SKM-1 (cell line): ENCODE results near the gene IFI27L1.

ENCODE experiments used
- DNase-seq: peaks from one replicate; lab custom pipeline; 2025; ENCODE audit not compliant: unreplicated experiment; lab: John Stamatoyannopoulos, UW

IFI27L1 gene

DNA sequence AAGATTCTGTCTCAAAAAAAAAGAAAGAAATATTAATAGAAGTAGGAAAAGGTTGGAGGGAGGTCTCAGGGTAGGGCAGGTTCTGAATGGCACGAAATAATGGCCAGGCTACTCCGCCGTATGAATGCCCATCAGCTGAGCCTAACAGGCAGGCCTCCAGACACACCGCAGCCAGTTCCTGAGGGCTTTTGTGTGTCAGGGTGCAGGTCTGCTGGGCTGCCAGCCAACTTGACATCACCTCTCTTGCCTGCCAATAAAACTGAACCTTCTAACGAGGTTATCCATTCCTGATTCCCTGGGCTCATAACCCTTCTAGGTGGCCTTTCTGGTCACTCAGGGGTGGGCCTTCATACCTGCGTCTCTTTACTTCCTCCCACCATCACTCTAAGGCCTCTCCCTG is 32.4 kb downstream of the IFI27L1 start:
- no peak for DNase-seq

DNA sequence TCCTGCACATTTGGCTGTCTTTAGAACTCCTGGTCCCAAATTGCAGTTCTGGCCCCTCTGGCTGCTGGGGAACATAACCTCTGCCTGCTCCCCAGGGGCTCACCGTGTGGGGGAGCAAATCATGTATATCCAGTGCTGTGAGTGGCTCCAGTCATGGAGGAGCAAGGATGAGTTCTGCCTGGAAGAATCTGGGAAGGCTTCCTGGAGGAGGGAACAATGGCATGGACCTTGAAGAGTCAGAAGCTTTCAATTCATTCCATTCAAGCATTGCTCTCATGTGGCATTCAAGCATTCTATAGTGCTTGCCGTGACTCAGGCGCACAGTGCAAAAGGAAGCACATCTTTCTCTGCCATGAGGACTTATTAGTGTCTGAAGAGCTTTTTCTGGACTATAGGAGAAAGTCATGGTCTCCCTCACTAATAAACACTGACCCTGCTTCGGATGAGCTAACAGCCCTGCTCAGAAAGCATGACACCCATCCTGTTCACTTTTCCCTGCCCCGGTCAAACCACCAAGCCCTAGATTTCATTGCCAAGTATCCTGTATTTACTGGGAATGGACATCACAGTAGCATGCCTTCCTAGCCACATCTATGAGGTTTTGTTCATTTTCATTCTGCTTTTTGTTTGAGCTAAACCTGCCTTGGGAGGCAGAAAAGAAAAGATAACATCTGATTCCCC is 32.9 kb downstream of the IFI27L1 start:
- no peak for DNase-seq

DNA sequence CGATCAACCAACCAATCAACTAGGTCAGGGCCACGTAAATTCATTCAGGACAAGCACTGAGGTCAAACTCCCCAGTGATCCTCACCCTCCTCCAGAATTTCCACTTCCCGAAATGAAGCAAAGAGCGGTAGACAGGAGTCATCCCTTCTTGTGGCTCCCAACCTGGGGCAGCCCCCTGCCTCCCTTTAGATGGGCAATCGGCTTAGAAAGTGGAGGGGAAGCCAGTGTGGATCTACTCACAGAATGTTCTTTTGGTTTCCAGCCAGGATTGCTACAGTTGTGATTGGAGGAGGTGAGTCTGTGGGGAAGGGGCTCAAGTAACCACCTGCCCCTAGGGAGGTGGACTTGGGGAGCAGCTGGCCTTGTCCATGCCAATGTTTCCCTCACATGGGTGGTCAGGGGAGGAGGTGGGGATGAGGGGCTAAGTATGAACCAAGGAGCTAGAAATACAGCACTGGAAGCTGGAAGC is 33.5 kb downstream of the IFI27L1 start:
- DNase-seq: no peak

DNA sequence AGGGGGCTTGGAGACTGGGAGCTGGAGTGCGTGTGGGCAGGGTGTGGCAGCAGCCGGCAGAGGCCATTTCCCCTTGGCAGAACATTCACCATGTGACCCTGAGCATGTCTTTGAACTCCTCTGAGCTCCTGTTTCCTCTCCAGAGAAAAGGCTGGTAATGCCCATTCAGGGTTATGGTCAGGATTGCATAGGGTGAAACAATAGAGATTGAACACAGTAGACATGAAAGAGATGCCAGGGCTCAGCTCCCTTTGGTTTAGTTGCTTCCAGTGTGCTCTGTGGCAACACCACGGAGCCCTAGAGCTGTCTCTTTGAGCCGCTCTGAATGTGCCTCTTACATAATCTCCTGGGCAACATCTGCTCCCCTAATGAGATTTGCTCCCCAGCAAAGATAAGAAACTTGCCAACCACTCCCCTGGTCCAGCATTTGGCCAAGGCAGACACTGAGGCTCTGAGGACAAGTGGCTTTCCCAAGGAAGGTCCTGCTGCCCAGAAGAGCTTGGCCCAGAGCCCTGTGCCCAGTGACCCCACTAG is 34.0 kb downstream of the IFI27L1 start:
- no peak for DNase-seq

DNA sequence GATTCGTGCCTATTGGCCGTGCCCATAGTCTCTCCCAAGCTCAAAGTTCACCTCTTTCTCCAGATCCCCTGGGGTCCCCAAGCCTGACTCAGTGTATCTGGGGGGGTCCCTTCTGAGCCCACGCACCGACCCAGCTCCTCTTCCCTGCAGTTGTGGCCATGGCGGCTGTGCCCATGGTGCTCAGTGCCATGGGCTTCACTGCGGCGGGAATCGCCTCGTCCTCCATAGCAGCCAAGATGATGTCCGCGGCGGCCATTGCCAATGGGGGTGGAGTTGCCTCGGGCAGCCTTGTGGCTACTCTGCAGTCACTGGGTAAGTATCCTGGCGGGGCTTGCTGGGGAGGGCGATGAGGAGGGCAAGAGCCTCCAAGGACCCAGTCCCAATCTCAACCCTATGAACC is 34.5 kb downstream of the IFI27L1 start:
- DNase-seq: no peak

DNA sequence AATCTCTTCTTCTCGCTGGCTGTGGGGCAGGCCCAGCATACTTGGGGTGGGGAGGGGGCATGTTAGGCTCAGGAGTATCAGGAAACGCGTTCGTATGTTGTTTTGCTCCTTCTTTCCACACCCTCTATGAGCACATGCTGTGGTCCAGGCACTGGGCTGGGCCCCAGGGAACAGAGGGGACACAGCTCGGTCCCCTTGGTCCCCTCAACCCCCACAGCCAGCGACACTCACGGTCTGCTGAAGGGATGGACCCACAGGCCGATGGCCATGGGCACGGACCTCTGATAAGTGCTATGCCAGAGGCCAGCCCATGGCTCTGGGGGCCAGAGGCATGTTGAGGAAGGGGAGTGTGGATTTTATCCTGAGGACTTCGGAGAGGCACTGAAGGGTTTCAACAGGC is 35.6 kb downstream of the IFI27L1 start:
- DNase-seq: no peak

DNA sequence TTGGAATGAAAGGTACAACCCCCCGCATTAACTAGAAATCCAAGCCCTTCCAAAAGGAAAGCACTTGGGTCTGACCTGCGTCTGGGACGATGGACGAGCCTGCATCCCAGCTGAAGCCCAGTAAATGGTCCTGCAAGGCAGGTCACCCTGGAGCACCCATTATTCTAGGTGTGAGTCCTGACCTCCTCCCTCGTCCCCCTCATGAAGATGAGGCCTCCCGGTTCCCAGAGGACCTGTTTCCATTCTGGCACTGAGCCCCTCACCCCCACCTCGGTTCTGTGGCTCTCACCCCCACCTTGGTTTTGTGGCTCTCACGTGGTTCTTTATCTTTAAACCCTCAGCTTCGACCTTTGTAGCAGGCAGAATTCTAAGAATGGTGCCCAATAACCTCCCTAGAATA is 36.7 kb downstream of the IFI27L1 start:
- no peak for DNase-seq

DNA sequence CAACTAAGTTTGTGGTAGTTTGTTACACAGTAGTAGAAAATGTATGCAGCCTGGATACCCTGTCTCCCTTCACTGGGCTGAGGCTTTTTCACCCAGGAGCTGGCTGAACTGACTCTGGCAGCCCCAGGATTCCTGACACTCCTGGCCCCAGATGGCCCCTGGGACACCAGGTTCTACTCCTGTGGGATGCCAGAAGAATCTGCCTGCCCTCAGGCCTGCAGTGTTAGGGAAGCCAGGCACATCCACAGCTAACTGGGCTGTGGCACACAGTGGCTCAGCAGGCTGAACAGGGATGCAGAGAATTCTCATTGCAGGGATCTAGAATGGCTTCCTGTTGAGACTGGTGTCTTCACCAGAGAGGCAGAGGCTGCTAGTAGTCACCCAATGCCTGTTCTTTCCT is 38.0 kb downstream of the IFI27L1 start:
- DNase-seq: no peak

DNA sequence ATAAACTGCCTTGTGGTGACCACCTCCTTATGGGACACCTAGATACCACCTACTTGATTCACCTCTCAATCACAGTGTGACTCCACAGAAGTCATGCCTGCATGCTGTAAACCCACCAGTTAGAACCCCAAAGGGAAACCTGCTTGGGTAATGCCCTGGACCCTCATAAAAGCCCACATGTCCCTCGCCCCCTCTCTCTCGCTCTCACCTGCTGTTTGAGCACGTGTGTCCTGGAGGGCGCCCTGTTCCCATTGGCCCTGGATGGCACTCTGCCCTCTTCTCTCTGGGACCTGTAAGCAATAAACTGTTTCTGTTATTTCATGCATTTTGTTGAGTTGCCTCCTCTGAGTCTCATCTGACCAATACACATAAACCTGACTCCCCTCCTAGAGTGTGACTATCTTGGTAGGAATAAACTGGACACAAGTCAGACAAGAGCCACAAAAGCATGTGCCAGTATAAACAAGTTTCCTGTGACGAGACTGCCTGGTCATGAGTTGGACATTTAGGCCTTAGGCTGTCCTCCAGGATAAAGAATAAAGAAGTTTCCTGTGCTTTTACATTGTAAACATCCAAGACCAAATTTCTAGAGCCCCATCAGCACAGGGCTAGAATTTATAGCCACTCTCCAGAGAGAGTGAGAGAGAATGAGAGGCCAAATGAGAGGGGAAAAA is 39.7 kb downstream of the IFI27L1 start:
- DNase-seq: no peak

DNA sequence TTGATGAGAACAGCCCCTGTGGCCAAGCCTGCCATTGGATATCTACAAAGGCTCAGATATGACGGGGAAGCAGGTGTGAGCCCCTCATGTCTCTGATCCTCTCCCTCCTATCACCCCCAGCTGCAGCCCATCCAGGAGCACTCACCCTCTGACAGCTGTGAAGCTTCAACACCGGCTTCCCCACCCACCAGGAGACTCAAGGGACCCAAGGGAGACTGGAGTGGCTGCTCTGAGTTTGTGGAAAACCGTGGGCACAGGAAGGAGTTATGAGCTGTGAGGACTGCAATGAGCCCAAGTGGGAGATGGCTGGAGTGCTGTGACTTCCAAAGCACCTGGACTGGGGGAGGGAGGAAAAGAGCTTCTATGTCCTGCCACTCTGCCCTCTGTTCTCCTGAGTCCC is 40.4 kb downstream of the IFI27L1 start:
- DNase-seq: no peak

DNA sequence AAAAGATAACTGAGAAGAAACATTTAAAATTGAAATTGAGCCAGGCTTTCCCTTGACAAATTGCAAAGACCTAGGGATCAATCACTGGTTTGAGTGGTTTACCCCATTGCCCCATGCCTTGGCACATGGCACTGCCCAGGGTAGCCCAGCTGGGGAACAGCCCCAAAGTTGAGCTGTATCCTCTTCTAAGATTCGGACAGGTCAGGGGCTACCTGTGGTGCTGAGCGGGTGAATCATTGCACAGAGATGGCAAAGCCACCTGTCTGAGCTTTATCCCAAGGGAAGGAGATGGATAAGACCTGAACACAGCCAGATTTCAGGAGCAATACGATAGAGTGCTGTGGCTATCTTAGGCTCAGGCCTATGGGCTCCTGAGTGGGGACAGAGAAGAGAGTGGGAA is 41.3 kb downstream of the IFI27L1 start:
- DNase-seq: no peak

DNA sequence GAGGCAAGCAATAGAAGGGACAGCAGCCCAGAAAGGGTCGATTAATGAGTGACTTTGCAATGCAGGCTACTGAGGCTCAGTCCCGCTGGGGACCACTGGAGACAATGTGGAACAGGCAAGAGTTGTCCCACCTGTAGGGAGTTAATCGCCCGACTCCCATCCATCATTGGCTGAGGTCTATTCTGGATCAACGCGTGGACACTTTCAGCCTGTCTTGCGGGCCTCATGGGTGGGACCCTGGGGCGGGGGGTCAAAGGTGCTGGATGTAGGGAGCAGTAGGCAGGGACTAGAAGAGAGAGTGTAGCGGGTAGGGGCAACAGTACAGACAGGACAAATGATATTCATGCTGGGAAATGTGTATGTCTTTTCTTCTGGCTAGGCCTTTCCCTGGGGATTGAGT is 42.2 kb downstream of the IFI27L1 start:
- DNase-seq: no peak

DNA sequence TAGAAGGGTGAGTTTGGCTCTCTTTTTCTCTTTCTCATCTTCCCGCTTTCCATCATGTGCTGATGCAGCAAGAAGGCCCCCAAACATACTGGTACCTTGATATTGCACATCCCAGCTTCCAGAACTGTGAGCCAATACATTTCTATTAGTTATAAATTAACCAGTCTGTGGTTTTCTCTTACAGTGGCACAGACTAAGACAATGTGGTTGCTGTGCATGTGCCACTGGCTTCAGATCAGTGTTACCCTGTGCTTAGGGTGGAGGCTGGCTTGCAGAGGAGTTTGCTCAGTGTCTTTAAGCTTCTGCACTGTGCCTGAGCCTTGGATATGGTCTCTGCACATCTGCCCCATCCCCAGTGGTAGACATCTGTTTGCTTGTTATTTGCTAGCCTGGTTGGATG is 42.8 kb downstream of the IFI27L1 start:
- DNase-seq: no peak

DNA sequence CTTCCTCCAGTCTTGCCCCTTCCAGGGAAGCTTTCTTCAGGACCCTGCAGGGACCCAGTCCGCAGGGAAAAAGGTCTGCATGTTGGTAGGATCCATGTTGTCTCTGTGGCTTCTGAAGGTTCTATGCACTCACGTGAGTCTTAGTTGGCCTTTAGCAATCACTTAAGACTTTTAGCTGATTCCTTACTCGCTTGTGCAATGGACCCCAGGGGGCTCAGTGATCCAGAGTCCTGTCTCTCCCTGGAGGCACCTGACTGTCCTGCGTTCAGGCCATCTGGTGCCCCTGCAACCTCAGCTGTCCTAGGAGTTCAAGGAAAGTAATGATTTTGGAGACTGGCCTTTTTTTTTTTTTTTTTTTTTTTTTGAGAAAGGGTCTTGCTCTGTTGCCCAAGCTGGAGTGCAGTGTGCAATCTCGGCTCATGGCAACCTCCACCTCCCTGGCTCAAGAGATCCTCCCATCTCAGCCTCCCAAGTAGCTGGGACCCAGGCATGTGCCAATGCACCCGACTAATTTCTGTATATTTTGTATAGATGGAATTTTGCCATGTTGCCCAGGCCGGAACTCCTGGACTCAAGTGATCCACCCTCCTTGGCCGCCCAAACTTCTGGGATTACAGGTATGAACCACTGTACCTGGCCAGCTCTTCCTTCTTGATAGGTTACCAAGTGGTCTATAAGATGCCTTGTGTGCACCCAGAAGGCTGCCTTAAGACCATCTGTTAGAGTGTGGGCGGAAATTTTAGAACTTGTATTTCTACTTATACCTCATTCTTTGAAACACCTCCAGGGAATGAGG is 43.7 kb downstream of the IFI27L1 start:
- DNase-seq: no peak

DNA sequence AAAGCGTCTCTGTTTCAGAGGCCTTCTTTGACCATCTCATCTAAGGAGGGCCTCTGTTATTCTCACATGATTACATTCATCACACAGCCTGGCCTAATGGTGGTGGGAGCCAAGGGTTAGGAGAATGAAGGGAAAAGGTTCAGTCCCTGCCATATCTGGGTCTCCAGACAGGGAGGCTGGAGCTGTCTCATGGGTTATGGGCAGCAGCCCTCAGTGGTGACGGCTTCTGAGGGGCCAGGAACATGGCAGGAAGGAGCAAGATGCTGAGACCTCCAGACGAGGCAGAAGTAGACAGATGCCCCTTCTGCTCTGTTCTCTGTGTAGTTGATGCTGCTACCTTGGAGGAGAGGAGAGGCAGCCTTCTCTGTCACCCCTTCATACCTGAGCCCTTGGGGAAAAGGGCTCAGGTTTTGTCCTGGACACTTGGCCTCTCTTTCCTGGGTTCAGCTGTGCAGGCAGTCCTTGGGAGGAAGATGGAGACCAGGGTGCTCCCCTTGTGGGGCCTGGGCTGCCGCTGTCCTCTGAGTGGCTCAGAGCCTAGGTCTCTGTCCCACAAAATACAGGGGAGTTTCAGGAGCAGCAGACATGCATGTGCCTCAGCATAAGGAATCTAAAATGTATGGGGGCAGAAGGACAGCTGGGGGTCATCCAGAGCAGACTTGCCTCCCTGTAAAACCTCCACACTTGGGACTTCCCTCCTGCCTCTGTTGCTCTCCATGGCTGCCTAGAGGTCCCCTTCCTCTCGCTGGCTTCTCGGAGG is 44.7 kb downstream of the IFI27L1 start:
- DNase-seq: no peak

DNA sequence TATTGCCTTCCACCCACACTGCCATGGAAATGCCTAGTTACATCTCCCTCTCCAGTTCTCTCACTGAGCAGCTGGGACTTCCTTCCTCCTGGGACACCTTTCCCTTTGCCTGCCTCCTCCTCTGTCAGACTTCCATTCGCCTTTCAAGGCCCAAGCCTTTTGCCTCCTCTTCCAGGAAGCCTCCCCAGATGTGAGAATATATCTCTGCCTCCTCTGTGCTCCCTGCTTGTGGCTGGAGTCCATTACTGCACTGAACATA is 45.2 kb downstream of the IFI27L1 start:
- no peak for DNase-seq

DNA sequence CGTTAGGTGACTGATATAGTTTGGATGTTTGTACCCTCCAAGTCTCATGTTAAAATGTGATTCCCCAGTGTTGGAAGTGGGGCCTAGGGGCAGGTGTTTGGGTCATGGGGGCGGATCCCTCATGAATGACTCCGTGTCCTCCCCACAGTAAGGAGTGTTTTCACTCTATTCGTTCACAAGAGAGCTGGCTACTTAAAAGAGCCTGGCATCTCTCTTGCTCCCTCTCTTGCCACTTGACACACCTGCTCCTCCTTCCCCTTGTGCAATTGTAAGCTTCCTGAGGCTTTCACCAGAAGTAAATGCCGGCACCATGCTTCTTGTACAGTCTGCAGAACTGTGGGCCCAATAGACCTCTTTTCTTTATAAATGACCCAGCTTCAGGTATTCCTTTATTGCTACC is 45.7 kb downstream of the IFI27L1 start:
- no peak for DNase-seq

DNA sequence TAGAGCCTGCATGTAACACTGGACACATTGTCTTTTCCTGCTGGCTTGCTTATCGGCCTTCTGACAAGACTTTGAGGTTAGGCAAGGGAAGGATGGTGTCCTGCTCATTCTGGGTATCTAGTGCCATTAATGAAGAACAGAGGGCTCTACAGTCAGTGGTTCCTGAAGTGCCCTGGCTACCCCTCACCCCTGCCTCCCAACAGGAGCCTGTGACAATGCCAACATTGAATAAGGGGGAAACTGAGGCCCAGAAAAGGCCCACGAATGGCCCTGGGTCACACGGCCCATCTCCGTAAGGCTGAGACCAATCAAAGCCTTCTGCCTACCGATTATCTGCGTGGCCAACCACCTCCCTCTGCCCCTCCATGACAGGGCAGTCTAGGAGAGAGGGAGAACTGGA is 46.2 kb downstream of the IFI27L1 start:
- no peak for DNase-seq

DNA sequence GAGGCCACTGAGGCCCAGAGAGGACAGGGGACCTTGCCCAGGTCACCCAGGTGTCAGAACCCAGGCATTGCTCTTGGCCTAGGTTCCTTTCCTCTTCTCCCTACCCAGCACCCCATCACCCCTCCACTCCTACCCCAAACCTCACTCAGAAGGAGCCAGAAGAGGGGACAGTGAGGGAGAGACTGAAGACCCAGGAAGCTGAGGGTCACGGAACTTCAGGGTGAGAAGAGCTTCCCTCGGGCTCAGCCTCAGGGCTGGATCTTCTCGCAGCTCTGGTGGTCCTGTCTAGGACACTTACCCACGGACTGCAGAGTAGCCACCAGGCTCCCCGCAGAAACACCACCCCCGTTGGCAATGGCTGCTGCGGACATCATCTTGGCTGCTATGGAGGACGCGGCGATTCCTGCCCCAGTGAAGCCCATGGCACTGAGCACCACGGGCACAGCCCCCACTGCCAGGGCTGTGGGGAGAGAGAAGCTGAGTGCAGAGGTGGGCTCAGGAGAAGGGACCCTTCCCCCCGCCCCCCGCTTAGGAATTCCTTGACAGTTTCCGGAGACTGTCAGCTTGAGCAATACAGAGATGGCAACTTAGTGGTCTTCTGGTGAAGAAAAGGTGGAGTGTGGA is 47.2 kb downstream of the IFI27L1 start:
- DNase-seq: no peak

DNA sequence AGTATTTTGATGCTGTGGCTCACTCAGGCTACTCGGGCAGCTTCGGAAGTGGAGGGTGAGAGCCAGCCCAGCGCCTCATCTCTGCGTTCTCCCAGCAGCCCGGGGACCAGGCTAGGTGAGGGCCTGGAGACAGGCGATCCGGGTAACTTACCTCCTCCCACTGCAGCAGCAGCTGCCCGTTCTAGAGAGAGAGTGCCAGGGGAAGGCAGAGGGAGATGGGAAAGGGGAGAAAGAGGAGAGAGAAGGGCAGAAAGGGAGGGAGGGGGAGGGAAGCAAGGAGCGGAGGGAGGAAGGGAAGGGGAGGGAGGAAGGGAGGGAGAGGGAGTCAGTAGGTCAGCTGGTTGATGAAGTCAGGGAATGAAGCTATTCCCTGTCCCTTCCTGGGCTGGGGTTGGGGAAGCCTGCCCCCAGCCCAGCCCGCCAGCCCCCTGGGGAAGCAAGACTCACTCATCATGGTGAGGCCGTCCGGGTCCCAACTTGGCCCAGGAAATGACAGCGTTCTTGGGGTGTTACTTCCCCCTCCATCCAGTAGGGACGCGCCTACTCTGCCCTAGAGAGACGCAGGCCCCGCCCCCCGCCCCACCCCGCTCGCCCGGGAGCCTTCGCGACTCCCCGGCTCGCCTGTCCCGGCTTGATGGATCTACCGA is 48.1 kb downstream of the IFI27L1 start, which contains the start of gene IFI27L2:
TSS of gene IFI27L2 (minus strand) at position 494 of the 647 bp plus-strand sequence. CDS start at position 454, 40 bp downstream.
- DNase-seq: no peak
